Measurements from ENCODE around the gene DLG3.
"Not testable (repeated sequence)": the region's sequence is repeated elsewhere in the genome, so short reads cannot be mapped to it uniquely, and the experiment has no call there.

DLG3 gene

GRCh38 chrX:70444326-70444945 is at the start of gene DLG3:
TSS of gene DLG3 (plus strand) at chrX:70444835. CDS start at chrX:70445202, 367 bp downstream.
- Histone ChIP-seq H3K9me3 (no peaks in the 10 kb centered on the region), H3K4me3 (ENCODE audit: low read depth in 1 of 2, low read length in 1 of 2) (no peak within 1 kb of the TSS), H3K27me3 (peaks cover 67% of the 10 kb centered on the region), H3K36me3 (no peaks in the 10 kb centered on the region), H3K4me1 (ENCODE audit: control insufficient read depth in 1 of 2, insufficient read depth in 1 of 2, low read depth in 1 of 2, low read length in 1 of 2) (no peaks in the 10 kb centered on the region), H3K27ac (no peak within 1 kb of the TSS)
- TF ChIP-seq CTCF (IDR thresholded peaks at IDR 0.05) = no peak

- Histone ChIP-seq H3K9me3 (no peaks in the 10 kb centered on the region), H3K4me1 (ENCODE audit: control insufficient read depth in 1 of 2, insufficient read depth in 1 of 2, low read depth in 1 of 2, low read length in 1 of 2) (no peaks in the 10 kb centered on the region), H3K27ac (no peak overlapping the region), H3K4me3 (ENCODE audit: low read depth in 1 of 2, low read length in 1 of 2) (no peak overlapping the region), H3K36me3 (peaks cover 23% of the 10 kb centered on the region), H3K27me3 (no peaks in the 10 kb centered on the region)
- no peak for TF ChIP-seq CTCF (IDR thresholded peaks at IDR 0.05)
Measured at GRCh38 chrX:70398899-70399298, 45.7 kb upstream of the DLG3 start.

DNA sequence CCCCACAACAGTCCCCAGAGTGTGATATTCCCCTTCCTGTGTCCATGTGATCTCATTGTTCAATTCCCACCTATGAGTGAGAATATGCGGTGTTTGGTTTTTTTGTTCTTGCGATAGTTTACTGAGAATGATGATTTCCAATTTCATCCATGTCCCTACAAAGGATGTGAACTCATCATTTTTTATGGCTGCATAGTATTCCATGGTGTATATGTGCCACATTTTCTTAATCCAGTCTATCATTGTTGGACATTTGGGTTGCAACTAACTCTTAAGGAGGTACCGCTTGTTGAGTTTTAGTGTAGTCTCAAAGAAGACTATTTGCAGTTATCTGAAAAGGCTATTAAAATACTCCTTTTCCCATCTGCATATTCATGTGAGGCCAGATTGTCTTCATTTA is 44.5 kb upstream of the DLG3 start:
- H3K4me1 ChIP-seq (ENCODE audit: control insufficient read depth in 1 of 2, insufficient read depth in 1 of 2, low read depth in 1 of 2, low read length in 1 of 2); H3K4me3 ChIP-seq (ENCODE audit: low read depth in 1 of 2, low read length in 1 of 2); H3K9me3 ChIP-seq; H3K27me3 ChIP-seq; H3K27ac ChIP-seq: not testable (repeated sequence)
- peaks cover 32% of the 10 kb centered on the region for H3K36me3 ChIP-seq

DNA sequence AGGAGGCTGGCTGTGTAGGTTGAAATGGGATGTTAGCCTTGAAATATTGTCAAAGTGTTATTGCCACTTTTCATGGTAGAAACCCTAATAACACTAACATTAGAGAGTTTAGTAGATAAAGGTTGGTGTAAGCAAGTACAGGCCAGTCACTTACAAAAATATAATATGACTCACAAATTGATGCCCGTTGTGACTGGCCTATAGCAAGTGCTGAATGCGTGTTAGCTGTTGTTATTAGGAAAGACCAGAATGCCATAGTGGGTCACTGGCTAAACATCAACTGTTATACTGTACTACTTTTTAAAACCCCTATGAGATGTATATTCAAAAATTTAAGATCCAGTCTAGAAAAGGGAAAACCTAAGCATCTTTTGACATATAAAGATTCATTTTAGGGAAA is 41.9 kb upstream of the DLG3 start:
- Histone ChIP-seq H3K27ac (no peak overlapping the region), H3K4me3 (ENCODE audit: low read depth in 1 of 2, low read length in 1 of 2) (no peak overlapping the region), H3K4me1 (ENCODE audit: control insufficient read depth in 1 of 2, insufficient read depth in 1 of 2, low read depth in 1 of 2, low read length in 1 of 2) (no peaks in the 10 kb centered on the region), H3K27me3 (no peaks in the 10 kb centered on the region), H3K36me3 (peaks cover 43% of the 10 kb centered on the region), H3K9me3 (no peaks in the 10 kb centered on the region)
- TF ChIP-seq CTCF (IDR thresholded peaks at IDR 0.05) = no peak

DNA sequence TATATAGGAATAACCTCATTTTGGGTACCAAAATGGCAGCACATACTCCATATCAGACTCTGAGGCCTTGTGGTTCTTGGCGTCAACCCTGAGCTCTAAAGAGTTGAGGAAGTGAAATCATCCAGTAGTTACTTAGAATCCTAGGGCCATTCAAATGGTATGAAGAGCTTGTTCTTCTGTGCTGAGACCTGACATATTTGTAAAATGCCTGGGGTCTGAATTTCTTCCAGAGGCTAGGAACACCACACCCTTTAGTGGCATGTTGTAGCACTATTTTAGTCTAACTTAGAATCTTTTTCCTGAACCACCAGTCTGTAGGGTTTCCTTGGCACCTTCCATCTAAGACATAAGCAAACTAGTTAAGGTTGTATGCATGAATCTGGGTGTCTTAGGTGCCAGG is 39.6 kb upstream of the DLG3 start:
- no peak for TF ChIP-seq CTCF (IDR thresholded peaks at IDR 0.05)
- no peak overlapping the region for H3K27ac ChIP-seq
- no peaks in the 10 kb centered on the region for H3K9me3 ChIP-seq
- H3K4me3 ChIP-seq (ENCODE audit: low read depth in 1 of 2, low read length in 1 of 2) = no peak overlapping the region
- no peaks in the 10 kb centered on the region for H3K27me3 ChIP-seq
- no peaks in the 10 kb centered on the region for H3K4me1 ChIP-seq (ENCODE audit: control insufficient read depth in 1 of 2, insufficient read depth in 1 of 2, low read depth in 1 of 2, low read length in 1 of 2)
- H3K36me3 ChIP-seq = peaks cover 43% of the 10 kb centered on the region

DNA sequence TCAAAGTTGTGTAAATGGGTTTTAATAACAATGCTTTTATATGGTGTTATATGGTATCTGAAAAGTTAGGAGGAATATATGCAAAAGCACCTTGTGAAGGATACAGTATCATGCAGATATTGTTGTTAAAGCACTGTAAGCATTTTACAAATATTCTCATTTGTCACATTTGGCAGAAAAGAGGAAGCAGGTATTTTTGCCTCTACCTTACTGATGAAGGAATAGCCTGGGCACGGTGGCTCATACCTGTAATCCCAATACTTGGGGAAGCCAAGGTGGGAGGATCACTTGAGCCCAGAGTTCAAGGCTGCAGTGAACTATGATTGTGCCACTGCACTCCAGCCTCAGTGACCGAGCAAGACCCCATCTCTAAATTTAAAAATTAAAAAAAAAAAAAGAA is 33.7 kb upstream of the DLG3 start:
- Histone ChIP-seq H3K27me3 (no peaks in the 10 kb centered on the region), H3K4me1 (ENCODE audit: control insufficient read depth in 1 of 2, insufficient read depth in 1 of 2, low read depth in 1 of 2, low read length in 1 of 2) (no peaks in the 10 kb centered on the region), H3K27ac (no peak overlapping the region), H3K36me3 (peaks cover 18% of the 10 kb centered on the region), H3K9me3 (no peaks in the 10 kb centered on the region), H3K4me3 (ENCODE audit: low read depth in 1 of 2, low read length in 1 of 2) (no peak overlapping the region)
- no peak for TF ChIP-seq CTCF (IDR thresholded peaks at IDR 0.05)

Measured in neutrophil (primary cell).